Heart right ventricle (tissue), 16 donors: ENCODE data around the gene GGT6. TPM values are rescaled to one million over a fixed set of nuclear protein-coding genes. Genes with fewer than 3 reads are reported as not detected.

ENCODE experiments used
- ATAC-seq, 8 donors: fragments of 200-7000 bp; cut with Tn5 transposase; one replicate each; pipeline ENCODE4 v1.9.1; 2020; ENCODE audit warnings: mild to moderate bottlenecking in 8 of 8, moderate library complexity in 8 of 8, moderate number of reproducible peaks in 1 of 8
- DNase-seq, 2 donors: peaks; one replicate each; pipeline ENCODE4 v3.0.0-alpha.2; 2020
- H3K27ac ChIP-seq, 10 donors: fragments of 200-600 bp; sonication (generic) in 2 of 10; one replicate each; pipeline versions ENCODE4 v1.5.0 to v1.8.0; 2020 to 2022; ENCODE audit warnings: mild to moderate bottlenecking in 3 of 10
- H3K27me3 ChIP-seq, 7 donors: fragments of 200-600 bp; one replicate each; pipeline ENCODE4 v1.8.0; 2021 to 2022; ENCODE audit warnings: mild to moderate bottlenecking in 2 of 7
- H3K36me3 ChIP-seq, 9 donors: fragments of 200-600 bp; sonication (generic) in 1 of 9; one replicate each; pipeline versions ENCODE4 v1.5.0 to v1.8.0; 2020 to 2022; ENCODE audit warnings: mild to moderate bottlenecking in 2 of 9
- H3K4me1 ChIP-seq, 9 donors: fragments of 200-600 bp; sonication (generic) in 1 of 9; one replicate each; pipeline versions ENCODE4 v1.5.0 to v1.8.0; 2020 to 2022; ENCODE audit warnings: mild to moderate bottlenecking in 4 of 9
- H3K4me3 ChIP-seq, 10 donors: fragments of 200-600 bp; sonication (generic) in 2 of 10; one replicate each; pipeline versions ENCODE4 v1.5.0 to v1.8.0; 2020 to 2022; ENCODE audit warnings: mild to moderate bottlenecking in 7 of 10, moderate library complexity in 2 of 10
- H3K9me3 ChIP-seq, 11 donors: fragments of 200-600 bp in 10 of 11; sonication (generic) in 2 of 11; one replicate each; pipeline versions ENCODE4 v1.5.0 to v1.8.0; 2013 to 2022; ENCODE audit warnings: mild to moderate bottlenecking in 2 of 11, control low read depth in 1 of 11, moderate library complexity in 1 of 11
- CTCF ChIP-seq, 9 donors: fragments of 200-600 bp; sonication (generic) in 2 of 9; IDR thresholded peaks; one replicate each; pipeline versions ENCODE4 v1.5.0 to v1.8.0; 2021 to 2022; ENCODE audit warnings: antibody characterized with exemption in 9 of 9, mild to moderate bottlenecking in 5 of 9, moderate library complexity in 1 of 9
- WGBS, 2 donors: extraction: QIAGEN DNeasy Blood & Tissue Kit; methylation state at CpG; one replicate each; pipeline ENCODE4 v1.1.7; 2013; ENCODE audit warnings: inconsistent platforms in 1 of 2; 5-methylcytosine and 5-hydroxymethylcytosine counted together
- intact Hi-C, 10 donors: fragments of 100-400 bp; cut with DNase I; formaldehyde crosslinking; loops; one replicate each; pipeline versions ENCODE4 v1.11.1 to v1.14.2; 2022
- polyA plus RNA-seq, 2 donors: library from polyadenylated mRNA; stranded (reverse); fragments of 200-250 nt; gene quantifications; one replicate each; pipeline ENCODE4 v1.2.3, GENCODE V29; 2013
- total RNA-seq, 10 donors: library from RNA; stranded (reverse); fragmentation: NEBNext Ultra II Directional in 3 of 10; extraction: Animal tissue kit (Norgen Biotek cat#: 25700) in 3 of 10; gene quantifications; one replicate each; pipeline versions ENCODE4 v1.2.1 to v1.2.4, GENCODE V29; 2021 to 2023
- donor health status: Arrhythmogenic right ventricular cardiomyopathy.
- donor health status: ischemic (EF 13 %, LVEDD 7.1; RV severe dilation, severe dysfunction).
- donor health status: healthy with polysubstance abuse.
- donor health status: DM: no; HTN: yes; CAD: no.
- donor health status: DM: no; HTN: no; CAD: no.
- donor health status: ischemic (EF 25% LVEDD 6.9; RV normal size, moderate dysfunction).
- donor health status: ischemic (EF 25% LVEDD 5.7; RV mildly dilated, moderate dysfunction).
- donor health status: healthy.
- donor health status: DM: yes; HTN: yes; CAD: no.
- donor health status: Ischemic cardiomyopathy.
- donor health status: ischemic (EF 35%, LVEDD 5.7; RV mildly dilated, moderate dysfunction).
- donor health status: nonischemic (EF 11% LVEDD 7.7; RV severe dilation, severe dysfunction).
- donor health status: DM: yes; HTN: yes; CAD: no.
- donor health status: PGD.
- donor health status: ischemic (EF 29% LVEDD 5.4; RV normal size, mild dysfunction).
- donor health status: nonischemic (EF 23%, LVEDD 6.1; RV moderate dilation, normal function).

The GGT6 gene
- total and polyA plus RNA-seq, 12 donors: 0.03 to 0.19 (median 0.12) TPM; not detected in 6

- H3K36me3 ChIP-seq: no peaks in the 10 kb centered on the region
- WGBS, 2 donors: 92 to 95% methylated on average over 4 of the region's 4 CpGs
- TF ChIP-seq CTCF (IDR thresholded peaks at IDR 0.05): no peak
- H3K9me3 ChIP-seq: no peaks in the 10 kb centered on the region
- peak overlapping the region; percentile 76 to 94 (median 86) for H3K27ac ChIP-seq
- H3K4me1 ChIP-seq: peaks cover 14 to 71% (median 50%) of the 10 kb centered on the region in 9 donors
- no peak for DNase-seq
- H3K27me3 ChIP-seq: no peaks in the 10 kb centered on the region
- ATAC-seq: no peak
- intact Hi-C loops: loop anchor here in 1 of 10 donors (5.0 kb wide), 1 partner anchor 34 kb away; no protein-coding TSS in a partner anchor
- H3K4me3 ChIP-seq: no peak overlapping the region
Measured at GRCh38 chr17:4601326-4601725, 40.9 kb upstream of the GGT6 start.

- 35 to 58% methylated on average over 13 of the region's 13 CpGs for WGBS, 2 donors
- H3K9me3 ChIP-seq: no peaks in the 10 kb centered on the region
- peak in 4 of 9 donors; percentile 6 to 38 (median 32) for TF ChIP-seq CTCF (IDR thresholded peaks at IDR 0.05)
- intact Hi-C loops: loop anchor here in 2 of 10 donors (1.0 to 5.0 kb wide), 2 partner anchors 13 to 33 kb away; no protein-coding TSS in a partner anchor
- peaks cover 14 to 64% (median 43%) of the 10 kb centered on the region in 9 donors for H3K4me1 ChIP-seq
- H3K27ac ChIP-seq: peak overlapping the region; percentile 77 to 94 (median 86)
- DNase-seq (peak; percentile 67 to 71), ATAC-seq (peak; percentile 28 to 86 (median 79))
- no peaks in the 10 kb centered on the region for H3K27me3 ChIP-seq
- H3K4me3 ChIP-seq: no peak overlapping the region
- H3K36me3 ChIP-seq: no peaks in the 10 kb centered on the region
Measured at GRCh38 chr17:4600563-4600962, 40.2 kb upstream of the GGT6 start.

- intact Hi-C loops: loop anchor here in 2 of 10 donors (1.0 to 5.0 kb wide), 2 partner anchors 12 to 32 kb away; no protein-coding TSS in a partner anchor
- Histone ChIP-seq H3K36me3 (no peaks in the 10 kb centered on the region), H3K4me1 (peaks cover 14 to 55% (median 43%) of the 10 kb centered on the region in 9 donors)
Measured at GRCh38 chr17:4599505-4600281, 39.3 kb upstream of the GGT6 start.

More at GRCh38 chr17:4599505-4600281, 39.3 kb upstream of the GGT6 start:
- no peak overlapping the region for H3K4me3 ChIP-seq
- H3K27me3 ChIP-seq: no peaks in the 10 kb centered on the region
- peak; percentile 32 to 75 (median 52) for ATAC-seq
- no peaks in the 10 kb centered on the region for H3K9me3 ChIP-seq
- peak in 1 of 2 donors; percentile 71 for DNase-seq
- 43 to 45% methylated on average over 25 of the region's 25 CpGs for WGBS, 2 donors
- peak overlapping the region; percentile 77 to 94 (median 86) for H3K27ac ChIP-seq
- TF ChIP-seq CTCF (IDR thresholded peaks at IDR 0.05): no peak
